ENCODE data around the gene FAM168A.

Gene FAM168A

DNA sequence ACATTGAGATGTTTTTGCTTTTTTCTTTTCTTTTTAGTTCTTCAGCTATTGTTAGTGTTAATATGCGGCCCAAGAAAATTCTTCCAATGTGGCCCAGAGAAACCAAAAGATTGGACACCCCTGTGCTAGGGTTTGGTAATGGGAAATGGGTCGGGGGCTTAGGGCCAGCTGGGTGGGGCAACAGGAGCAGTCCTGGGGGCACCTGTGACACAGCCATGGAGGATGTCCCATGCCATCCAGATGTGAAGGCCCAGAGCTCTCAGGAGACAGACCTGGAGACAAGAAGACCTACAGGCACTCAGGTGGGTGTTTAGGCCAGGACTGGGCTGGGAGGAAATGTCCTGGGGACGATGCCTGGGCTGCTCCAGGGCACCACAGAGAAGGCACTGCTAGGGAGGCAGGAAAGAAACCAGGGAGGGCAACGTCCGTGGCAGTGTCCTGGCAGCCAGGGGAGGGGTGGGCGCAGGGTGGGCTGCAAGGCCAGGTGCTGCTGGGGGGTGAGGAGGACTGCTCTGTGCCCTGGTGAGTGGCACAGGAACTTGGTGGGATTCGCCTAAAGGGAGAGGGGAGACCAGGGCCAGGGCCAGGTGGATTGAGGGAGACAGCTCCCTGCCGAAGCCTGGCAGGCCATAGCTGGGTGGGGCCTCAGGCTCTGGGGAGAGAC, 200.3 kb downstream of the FAM168A start:
- DNase-seq, result no peak

DNA sequence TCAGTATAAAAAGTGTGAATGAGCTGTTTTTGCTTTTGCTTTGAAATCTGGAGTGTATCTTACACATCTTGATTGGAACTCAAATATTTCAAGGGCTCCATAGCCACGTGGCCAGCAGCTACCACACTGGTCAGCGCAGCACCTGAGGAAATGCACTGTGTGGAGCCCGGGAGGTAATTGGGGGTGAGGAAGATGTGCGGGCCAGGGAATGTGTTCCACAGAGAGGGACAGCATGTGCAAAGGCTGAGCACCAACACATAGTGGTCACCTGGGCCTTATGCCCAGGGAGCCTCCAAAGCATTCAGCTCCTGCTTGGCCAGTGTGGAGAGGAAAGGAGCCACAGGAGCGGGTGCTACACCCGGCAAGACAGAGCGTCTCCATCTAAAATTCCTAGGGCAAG, 200.9 kb downstream of the FAM168A start:
- DNase-seq, result no peak

DNA sequence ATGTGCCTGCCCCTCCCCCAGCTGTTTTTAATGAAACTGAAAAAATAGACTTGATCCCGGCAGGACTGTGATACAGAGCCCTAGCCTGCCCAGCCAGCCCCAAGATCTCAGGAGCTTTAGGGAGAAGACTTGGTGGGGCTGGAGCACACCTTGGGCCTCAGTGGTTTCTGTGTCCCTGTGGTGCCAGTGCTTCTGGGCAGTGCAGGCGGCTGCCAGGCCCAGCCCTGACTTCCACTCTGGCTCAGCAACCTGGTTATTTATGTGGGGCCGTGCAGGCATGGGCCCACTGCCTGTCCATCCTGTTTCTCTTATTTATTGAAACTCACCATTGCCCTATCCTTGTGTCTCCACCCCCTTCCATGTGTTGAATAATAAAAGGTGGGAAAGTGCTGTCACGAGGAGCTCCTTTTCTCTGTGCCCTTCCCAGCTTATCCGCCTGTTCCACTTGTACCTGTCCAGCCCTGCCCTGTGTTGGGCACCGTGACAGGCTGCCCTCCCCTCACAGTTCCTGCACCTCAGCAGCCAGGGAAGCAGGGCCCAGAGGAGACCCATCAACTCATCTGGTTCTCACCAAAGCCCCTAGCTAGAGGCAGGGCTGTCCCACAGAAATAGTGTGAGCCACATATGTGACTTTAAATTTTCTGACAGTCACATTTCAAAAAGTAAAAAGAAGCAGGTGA, 201.5 kb downstream of the FAM168A start:
- DNase-seq, result no peak

DNA sequence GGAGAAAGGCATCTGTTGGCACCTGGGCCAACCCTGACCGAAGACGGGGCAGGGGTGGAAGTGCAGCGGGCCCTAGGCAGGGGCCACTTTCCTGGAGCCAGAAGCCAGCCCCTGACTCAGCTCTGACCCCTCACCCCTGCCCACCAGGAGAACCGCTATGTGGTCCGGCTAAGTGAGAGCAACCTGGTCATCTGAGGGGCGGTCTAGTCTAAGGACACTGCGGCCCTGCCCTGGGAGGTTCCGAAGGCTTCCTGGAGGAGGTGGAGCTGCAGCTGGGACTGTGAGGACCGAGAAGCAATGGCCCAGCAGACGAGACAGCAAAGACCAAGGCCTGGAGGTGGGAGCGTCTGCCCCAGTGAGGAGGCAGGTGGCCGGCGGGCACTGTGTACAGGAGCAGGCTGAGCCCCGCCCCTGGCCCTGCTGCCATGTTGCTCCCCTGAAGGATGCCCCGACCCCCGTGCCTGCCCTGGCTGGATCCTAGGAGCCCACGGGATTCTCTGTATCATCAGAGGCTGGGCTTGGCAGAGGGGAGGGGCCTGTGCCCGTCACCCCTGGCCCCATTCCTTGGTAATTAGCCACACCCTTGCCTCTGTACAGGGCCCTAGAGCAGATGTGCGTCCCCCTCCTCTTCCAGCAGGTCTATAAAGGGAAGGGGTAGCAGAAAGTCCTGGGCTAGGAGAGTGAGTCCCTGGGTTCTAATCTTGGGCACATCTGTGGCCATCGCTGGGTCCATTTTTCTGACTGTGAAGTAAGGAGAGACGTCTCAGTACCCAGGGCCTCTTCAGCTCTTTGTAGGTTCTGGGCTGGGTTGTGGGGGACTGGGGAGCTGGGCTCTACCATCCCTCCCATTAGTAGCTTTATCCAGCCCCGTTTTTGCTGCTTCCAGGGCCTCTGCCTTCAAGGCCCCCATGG, 202.4 kb downstream of the FAM168A start:
- no peak for DNase-seq

DNA sequence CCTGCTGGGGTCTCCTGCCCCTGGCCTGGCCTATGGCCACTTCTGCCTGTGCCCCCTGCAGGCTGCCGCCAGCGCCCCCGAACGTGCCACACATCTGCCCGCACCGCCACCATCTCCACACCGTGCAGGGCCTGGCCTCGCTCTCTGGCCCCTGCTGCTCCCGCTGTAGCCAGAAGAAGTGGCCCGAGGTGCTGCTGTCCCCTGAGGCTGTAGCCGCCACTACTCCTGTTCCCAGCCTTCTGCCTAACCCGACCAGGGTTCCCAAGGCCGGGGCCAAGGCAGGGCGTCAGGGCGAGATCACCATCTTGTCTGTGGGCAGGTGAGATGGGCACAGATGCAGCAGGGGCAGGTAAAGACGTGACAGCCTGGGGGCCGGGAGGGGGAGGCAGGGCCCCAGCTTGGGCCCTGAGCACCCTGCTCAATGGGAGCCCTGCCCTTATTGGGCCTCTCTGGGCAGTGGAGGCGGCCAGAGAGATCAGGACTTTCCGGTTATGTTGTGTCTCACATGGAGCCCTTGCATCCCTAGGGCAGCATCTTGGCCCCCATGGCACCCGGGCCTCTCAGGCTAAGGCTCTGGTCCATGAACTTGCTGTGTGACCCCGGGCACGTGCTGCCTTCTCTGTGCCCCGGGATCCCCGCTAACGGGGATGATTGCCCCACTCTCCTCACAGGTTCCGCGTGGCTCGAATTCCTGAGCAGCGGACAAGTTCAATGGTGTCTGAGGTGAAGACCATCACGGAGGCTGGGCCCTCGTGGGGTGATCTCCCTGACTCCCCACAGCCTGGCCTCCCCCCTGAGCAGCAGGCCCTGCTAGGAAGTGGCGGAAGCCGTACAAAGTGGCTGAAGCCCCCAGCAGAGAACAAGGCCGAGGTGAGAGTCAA, 203.3 kb downstream of the FAM168A start:
- DNase-seq, result no peak

DNA sequence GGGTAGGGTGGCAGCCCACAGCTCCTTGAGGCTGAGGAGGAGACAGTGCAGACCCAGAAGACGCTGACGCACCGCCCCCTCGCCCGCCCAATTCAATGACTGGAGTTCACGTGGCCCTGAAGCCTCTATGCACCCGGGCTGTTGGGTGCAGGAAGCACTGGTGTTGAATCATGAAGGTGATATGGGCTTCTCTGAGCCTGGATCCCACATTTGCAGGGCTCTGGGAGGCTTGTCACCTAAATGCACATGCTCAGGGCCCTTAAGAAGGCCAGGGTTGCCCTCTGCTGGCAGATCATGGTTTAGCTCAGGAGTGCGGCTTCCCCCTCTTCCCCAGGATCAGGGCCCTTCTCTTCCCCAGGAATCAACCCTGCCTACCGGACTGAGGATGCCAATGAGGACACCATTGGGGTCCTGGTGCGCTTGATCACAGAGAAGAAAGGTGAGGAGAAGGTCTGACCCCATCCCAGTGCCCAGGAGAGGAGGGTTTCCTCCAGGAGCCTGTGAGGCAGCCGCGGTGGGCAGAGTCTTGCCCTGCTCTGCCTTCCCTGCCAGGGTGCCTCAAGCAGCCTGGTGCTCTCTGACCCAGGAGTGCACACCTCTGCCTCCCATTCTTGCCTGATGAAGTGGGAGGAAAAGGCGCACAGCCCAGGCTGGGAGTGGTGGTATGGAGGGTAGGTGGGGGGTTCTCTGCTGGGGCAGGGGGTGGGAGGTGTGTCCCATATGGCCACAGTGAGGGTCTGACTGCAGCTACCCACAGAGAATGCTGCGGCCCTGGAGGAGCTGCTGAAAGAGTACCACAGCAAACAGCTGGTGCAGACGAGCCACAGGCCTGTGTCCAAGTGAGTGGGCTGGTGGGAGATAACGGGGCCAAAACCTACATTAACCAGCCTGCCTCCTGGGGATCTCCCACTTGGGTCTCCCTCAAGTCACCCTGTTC, 204.2 kb downstream of the FAM168A start:
- DNase-seq, result peak; percentile 11 to 13

DNA sequence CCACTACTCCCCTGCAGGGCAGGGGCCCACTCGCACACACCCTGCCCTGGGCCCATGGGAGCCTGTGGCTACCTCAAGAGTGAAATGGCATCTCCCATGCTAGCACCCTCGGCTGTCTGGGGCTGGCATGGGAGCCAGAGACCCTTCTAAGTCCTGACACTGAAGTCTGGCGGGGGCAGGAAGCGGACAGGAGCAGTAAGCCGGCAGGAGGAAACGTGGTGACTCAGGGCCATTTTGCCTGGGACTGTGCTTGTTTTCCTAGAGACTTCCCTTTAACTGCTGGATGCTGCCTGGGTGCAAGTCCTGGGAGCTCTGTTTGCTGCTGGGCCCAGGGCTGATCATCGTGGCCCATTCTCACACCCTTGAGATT, 204.9 kb downstream of the FAM168A start:
- no peak for DNase-seq

DNA sequence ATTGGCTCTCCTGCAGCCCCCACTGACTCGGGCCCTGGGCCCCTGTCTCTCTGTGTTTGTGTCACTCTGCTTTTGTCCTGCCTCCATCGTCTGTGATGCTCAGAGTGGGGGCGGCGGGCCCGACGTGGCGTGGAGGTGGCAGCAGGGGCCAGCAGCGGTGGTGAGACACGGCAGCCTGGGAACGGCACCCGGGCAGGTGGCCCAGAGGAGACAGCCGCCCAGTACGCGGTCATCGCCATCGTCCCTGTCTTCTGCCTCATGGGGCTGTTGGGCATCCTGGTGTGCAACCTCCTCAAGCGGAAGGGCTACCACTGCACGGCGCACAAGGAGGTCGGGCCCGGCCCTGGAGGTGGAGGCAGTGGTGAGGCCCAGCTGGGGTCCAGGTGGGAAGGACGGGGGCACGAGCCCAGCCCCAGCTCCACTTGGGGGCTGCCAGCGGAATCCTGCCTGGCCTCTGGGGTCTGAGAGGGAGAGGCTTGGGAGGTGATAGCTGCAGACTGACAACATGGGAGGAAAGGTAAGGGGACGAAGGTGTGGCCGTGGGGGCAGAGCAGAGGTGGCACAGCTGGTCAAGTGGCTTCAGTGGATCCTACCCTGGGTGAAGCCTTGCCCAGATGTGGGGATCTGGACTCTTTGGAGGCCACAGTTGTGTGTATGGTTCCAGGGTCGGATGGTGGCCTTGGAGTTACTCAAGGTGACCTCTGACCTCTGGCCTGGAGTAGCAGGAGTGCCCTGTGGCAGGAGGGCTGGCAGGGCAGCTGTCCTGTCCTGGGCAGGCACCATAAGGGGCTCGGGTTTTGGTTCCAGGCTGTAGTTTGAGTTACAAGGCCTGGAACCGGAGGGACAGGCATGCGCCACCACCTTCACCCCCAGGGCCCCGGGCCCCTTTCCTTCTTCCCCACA, 205.6 kb downstream of the FAM168A start:
- no peak for DNase-seq

DNA sequence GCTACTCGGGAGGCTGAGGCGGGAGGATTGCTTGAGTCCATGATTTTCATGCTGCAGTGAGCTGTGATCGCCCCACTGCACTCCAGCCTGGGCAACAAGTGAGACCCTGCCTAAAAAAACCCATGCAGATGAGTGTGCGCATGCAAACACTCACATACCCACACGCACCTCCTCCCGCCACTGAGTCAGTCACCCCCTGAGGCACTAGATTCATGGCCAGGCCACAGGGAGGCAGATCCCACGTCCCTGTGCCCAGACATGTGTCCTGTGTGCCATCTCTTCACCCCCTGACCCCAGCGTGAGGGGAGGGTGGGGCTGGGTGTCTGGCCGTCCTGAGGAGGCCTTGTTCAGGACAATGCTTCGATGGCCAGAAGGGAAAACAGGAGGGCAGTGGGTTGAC, 206.2 kb downstream of the FAM168A start:
- no peak for DNase-seq

DNA sequence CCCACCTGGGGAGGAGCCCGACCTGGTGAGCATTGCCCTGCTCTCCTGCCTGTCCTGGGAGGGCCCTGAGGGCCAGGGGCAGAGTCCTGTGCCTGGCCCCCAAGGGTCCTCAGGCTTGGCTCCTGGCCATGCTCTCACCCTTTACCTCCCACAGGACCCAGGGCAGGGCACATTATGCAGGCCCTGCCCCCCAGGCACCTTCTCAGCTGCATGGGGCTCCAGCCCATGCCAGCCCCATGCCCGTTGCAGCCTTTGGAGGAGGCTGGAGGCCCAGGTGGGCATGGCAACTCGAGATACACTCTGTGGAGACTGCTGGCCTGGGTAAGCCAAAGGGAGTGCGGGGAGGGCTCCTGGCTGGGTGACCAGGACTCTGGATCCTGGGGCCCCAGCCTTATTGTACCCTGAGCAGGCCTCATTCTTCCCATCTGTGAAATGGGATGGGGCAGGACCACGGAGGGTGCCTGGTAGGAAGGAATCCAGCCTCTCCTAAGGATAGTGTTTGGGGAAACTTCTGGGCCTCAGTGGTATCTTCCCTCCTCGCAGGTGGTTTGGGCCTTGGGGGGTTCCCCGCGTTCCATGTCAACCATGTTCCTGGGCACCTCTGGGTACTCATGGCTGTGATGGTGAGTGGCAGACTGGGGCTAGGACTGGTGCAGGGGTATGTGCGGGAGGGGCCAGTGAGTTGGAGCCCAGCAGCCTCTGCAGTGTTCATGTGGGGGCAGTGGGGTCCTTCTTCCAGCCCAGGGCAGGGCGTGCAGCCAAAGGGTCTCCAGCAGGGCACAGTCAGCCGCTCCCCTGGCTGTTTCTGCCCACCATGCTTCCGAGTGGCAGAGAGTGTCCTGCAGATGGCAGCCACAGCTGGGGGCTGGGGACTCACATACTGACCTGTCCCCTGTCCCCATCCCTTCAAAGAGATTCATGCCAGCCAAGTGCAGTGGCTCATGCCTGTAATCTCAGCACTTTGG, 207.0 kb downstream of the FAM168A start:
- DNase-seq, result no peak

DNA sequence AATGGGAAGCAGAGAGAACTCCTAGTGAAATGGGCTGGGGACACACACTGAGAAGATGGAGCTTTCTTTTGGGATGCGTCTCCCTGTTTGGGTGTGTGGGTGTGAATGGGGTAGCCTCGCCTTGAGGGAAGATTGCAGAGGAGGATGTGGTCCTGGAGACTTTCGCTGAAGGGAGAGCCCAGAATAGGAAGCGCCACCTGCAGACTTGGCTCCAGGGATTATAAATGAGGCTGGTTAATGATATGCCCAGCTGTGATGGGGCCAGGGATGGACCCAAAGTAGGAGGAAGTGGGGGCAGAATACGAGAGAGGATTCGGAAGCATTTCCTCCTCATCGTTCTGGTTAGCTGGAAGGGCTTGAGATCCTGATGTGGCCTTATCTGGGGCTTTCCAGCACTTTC, 208.0 kb downstream of the FAM168A start:
- DNase-seq, result no peak

DNA sequence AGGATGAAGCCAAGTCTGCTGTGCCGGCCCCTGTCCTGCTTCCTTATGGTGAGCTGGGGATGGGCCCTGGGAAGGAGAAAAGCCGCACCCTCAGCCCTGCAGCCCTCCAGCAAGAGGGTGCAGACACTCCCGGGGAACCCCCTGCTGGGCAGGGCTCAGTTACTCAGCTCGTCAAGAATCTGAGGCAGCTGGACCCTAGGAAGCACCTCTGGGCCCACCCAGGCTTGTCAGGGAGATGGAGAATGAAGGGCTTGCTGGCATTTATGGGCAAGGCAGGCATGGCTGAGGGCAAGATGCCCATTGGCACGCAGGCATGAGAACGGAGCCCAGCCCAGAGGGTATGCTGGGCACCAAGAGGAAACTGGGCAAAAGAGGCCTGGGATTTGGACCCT, 208.8 kb downstream of the FAM168A start:
- DNase-seq, result no peak

DNA sequence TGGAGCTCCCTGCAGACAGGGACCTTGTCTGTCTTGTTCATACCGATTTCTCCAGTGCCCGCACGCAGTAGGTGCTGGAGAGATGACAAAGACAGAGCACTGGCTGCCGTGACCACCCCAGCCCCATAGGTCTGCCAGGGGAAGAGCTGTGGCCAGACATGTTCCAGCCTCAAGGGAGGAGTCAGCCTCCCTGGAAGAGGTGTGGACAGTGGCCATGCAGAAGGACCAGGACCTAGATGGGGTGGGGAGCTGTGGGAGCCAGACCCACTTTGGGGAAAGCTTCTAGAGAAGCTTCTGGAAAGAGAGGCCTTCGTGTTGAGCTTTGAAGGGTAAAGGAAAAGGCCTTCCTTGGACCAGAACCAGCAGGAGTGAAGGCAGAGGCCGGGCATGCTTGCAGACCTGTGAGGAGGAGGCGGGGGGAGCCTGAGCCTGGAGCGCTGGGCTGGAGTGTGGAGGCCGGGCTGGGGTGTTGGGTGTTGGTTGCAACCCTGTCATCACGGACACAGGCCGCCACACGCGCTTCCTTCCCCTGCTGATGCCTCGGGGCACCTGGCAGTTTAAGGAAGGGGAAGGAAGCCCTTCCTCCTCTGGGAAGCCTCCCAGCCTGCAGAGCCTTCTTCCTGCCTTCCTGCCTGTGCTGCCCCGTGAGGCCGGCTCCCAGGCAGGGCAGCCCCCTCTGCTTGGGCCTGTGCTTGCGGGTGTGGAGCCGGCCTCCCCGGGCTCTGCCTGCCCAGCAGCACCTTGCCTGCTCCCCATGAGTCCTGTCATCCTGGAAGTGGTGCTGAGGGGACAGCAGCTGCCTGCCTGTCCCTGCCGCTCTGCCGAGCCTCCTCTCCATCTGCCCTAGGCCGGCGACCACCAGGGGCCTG, 209.4 kb downstream of the FAM168A start:
- DNase-seq, result no peak

DNA sequence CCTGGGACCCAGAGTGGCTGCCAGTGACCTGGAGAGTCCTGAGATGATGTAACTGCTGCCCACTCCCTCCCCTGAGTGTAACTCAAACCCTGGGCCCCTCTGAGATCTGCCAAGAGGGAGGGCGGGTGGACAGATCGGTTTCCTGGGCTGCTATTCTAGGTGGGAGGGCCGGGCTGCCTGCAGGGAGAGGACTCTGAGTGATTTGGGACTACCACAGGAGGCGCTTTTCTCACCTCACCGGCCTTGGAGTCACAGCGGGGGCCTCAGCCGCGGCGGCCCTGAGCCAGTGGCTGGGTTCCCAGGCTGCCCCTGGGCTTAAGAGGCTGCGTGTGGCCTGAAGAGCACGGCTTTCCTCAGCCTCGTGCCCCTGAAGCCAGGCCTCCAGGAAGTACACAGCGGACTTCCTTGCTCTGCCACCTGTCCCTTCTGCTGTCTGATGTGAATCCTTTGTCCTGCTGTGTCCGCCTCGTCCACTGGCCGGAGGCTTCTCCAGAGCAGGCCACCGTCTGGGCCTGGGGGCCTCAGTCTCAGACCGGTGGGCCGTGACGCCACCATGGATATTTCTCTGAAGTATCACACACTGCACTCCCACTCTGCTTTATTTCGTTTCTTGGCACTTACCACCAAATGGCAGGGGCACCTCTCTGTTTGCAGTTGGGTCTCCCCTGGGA, 210.2 kb downstream of the FAM168A start:
- DNase-seq, result no peak

DNA sequence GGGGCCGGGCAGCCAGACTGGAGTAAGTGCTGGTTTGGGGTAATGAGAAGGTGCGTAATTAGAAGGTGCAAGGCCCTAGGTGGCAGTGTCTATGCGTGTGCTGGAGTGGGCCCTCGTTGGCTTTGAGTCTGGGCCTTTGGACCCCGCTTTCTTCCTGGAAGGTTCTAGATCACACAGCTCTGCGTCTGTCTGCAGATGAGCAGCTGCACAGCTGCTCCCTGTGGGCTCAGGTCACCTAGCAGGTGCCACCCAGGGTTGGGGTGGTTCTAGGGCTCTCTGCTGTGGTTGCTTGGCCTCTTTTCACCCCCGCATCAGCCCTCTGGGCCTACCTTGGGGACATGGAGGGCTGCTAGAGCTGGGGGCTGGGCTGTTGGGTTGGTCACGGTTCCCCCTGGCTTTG, 211.4 kb downstream of the FAM168A start:
- no peak for DNase-seq

DNA sequence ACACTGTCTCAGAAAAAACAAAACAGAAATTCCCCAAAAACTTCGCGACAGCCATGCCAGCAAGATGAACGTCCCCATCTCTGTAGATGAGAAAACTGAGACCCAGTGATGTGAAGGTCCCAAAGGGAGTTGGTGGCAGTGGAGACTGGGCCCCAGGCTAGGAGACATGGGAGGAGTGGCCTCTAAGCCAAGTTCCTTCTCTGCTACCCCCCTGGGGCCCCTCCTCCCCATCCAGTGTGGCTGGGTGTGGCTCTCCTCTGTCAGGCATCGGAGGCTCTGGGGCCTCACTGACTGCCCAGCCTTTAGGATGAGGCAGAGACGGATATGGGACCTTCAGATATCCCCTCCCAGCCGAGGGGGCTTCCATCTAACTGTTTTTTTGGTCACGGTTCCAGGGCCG, 211.9 kb downstream of the FAM168A start:
- DNase-seq, result no peak

DNA sequence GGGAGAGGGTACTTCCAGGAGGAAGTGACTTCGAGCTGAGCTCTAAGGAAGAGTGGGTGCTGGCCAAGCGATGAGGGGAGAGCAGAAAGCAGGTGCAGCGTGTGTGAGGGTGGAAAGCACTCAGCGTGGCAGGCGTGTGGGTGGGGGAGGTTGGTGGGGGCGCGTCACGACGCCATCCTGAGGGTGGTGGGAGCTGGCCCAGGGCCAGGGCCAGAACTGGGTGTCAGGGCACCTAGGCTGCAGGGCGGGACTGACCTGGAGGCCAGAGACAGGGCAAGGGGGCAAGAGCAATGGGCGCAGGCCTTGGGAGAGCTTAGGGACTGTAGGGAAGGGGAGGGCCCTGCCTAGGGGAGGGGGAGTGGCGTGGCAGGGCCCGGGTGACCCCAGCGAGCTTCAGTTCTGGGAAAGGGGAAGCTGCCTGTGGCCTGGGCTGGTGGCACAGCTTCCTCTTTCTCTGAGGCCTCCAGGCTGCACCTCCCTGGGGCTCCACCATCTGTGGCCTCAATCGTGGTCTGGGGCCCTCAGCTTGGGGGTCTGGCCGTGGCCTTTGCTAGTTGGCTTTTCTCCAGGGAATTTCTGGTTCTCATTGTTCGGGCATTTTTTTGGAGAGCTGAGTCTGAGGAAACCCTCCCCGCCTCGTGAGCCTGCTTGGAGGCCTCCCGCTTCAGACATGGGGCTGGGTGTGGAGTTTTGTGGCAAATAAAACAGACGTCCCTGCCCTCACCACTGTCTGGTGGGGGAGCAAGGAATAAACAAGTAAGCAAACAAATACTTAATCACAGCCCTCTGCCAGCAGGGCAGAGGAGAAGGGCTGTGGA, 212.8 kb downstream of the FAM168A start:
- no peak for DNase-seq
